HG03064 (cell line): Measurements from ENCODE around the gene FAM72A.
"Not testable (repeated sequence)": the region's sequence is repeated elsewhere in the genome, so short reads cannot be mapped to it uniquely, and the experiment has no call there.

Source experiments
- ATAC-seq: cut with Tn5 transposase; IDR thresholded peaks from one replicate; pipeline ENCODE4 v1.9.1; 2021; ENCODE audit warnings: low read depth; ENCODE audit not compliant: unreplicated experiment

The FAM72A gene

GRCh38 chr1:206218285-206218684 is 15.6 kb upstream of the FAM72A start:
- not testable (repeated sequence) for ATAC-seq

DNA sequence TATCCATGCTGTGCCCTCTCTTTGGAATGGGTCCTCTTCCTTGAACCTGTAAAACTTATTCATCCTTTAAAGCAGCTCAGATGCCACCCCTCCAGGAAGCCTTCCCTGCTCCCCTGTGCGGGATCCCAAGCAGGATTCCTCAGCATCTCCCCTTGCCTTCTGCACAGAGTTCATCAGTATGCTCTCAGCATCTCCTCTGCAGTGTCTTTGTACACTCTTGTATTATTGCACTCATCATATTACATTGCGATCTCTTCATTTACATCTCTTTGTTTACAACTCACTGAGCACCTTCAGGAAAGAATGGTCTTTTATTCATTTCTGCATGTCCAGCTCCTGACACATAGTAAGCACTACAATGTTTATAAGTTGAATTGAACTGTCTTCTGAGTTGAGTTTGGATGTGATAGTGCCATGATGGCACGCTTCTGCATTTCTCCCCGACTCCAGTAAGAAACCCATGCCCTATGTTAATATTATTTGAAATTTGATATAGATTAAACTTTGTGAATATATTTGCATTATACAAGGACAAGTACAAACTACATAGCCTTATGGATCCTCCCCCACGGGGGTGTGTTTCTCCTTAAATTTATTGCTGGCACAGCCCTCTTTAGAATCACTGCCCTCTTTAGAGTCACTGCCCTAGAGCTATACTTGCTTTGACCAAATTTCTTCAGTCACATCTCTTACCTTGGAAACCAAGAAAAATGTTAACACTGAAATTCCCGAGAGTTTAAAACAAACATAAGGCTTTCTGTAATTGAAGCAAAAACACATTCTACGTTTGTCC is 13.2 kb upstream of the FAM72A start:
- not testable (repeated sequence) for ATAC-seq

DNA sequence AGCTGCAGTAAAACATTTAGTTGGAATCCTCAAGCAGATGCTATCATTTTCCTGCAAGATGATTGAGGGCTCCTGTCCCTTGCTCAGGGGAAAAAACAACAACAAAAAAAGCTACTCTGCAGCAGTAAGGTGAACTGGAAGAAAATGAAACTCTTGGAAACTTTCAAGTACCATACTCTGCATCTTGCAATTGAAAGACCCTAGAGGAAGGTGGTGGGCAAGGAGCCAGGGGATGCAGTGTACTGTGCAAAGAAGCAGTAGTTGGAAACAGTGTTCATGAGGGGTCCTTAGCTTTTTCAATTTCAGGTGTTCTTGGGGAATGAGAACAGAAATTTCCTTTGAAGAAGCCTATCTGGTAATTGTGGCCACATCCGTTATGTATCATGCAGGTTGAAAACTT is 8.2 kb upstream of the FAM72A start:
- ATAC-seq: not testable (repeated sequence)

GRCh38 chr1:206205569-206205968 is 2.9 kb upstream of the FAM72A start:
- not testable (repeated sequence) for ATAC-seq

GRCh38 chr1:206204871-206205270 is 2.2 kb upstream of the FAM72A start:
- ATAC-seq: not testable (repeated sequence)

GRCh38 chr1:206204159-206204511 is 1.5 kb upstream of the FAM72A start:
- not testable (repeated sequence) for ATAC-seq

GRCh38 chr1:206203364-206204158 is 922 bp upstream of the FAM72A start, which contains the start of gene SRGAP2:
TSS of gene SRGAP2 (plus strand) at chr1:206203541. CDS start at chr1:206205971, 2,430 bp downstream.
- not testable (repeated sequence) for ATAC-seq

DNA sequence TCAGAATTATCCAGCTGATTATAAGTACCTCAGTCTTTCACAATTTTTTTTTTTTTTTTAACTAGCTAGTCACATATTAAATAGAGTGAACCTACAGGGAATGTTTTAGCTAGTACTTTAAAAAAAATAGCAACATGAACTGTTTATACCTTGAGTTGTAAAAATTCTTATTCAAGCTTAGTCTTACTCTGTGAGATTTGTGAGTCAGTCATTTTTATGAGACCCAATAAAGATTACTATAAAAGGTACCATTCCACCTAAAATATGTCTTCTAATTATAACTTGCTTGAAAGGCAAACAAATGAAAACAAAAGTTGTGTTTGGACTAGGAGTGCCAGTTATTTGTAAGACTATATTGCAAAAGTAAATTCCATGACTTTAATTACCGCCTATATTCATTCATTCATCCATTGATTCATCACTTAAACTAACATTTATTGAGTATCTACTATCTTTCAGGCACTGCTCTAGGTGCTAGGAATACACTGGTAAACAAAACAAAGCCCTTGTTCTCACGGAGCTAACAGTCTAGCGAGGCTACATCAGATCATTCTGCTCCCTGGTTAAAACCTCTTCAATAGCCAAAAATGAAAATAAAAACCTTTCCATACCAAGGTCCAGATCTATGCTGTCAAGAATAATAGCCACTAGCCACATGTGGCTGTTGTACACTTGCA is 5.8 kb downstream of the FAM72A start:
- ATAC-seq: not testable (repeated sequence)

DNA sequence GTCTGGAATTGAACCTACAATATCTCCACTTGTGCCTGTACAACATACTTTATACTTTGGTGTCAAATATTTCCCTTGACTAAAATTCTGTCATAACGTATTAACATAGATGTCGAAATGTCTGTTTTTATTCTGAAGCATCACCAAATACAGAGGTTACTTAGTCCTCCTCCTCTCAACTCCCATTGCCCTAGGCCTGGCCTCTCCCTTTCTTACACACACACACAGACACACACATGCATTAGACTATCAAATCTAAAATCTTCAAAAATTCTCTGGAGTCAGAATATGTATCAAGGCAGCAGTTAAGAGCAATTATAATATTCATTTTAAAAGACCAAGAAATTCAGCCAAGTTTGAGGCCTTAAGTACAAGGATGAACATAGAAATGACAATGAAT is 7.5 kb downstream of the FAM72A start:
- ATAC-seq: not testable (repeated sequence)

GRCh38 chr1:206186826-206187225 is 15.8 kb downstream of the FAM72A start:
- ATAC-seq: not testable (repeated sequence)

GRCh38 chr1:206185778-206186177 is 16.9 kb downstream of the FAM72A start:
- ATAC-seq: not testable (repeated sequence)

DNA sequence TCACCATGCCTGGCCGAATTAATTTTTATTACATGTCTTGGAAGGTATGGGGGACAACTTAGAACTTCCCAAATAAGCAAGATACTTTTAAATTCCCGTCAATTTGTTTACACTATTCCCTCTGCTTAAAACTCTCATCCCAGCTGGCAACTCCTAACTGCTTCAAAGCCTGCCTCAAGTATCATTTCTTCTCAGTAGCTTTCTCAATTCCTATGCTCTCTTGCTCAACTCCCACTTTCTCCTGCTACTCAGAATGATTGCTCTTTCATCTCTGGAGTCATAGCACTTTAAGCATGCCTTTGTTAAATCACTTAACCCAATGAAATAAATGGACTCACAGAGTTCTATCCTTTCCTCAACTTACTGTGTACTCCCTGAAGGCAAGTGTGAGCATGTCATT is 18.9 kb downstream of the FAM72A start:
- ATAC-seq: not testable (repeated sequence)

DNA sequence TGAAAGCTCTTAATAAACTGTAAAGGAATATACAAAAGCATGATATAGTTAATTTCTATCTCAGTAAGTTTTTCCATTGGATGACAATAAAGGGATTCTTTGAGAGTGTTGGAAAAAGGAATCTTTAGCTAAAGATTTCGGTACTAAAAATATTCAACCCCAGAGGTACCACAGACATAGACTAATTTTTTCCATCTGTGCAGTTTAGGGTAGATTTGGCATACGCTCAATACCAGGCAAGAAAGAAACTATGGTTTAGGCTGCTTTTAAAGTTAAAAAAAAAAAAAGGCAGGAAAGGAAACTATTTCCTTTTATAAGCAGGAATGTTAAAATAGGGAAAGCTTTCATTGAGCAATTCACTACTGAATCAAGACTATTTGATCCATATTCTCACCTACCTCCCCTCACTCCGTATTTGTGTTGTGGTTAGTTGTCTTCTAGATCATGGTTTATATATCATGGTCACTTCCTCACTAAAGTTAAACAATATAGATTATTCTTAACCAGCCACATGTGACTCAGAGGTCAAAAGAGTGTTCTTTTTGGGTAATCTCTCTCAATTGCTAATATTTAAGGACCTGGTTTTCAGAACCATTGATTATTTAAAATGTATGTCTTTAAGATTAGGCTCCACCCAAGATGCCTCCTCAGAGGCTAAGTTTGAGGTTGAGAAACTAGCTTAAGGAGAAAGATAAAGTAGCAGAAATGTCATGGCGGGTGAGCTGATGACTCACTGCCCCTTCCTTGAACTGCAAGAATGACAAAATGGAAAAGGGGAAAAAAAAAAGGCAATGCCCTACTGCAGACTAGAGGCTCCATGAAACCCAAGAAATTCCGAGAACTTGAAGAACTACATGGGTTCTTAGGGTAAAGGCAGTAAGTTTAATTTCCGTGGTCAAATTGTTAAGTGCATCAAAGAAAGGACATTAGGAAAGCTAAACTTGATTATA is 20.0 kb downstream of the FAM72A start:
- not testable (repeated sequence) for ATAC-seq

- not testable (repeated sequence) for ATAC-seq
Measured at GRCh38 chr1:206179666-206180065, 23.0 kb downstream of the FAM72A start.

GRCh38 chr1:206178061-206178989 is 24.3 kb downstream of the FAM72A start:
- ATAC-seq: not testable (repeated sequence)

DNA sequence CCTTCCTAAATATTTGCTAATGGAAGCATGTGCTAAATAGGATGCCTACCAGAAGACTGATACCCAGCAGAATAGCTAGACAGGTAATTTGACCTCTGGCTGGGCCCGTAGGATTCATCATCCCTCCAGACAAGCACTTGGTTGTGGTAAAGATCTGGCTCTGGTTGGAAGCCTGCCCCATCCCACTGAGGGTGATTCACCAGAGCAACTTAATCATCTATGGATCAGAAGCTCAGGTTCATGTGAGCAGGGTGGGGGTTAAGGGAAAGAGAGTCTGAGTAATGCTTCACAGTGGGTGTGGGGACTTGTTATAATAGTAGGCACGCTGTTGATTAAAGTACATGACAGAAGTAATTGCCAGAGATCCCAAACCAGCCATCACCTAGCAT is 26.5 kb downstream of the FAM72A start:
- ATAC-seq: not testable (repeated sequence)

- not testable (repeated sequence) for ATAC-seq
Measured at GRCh38 chr1:206175459-206176113, 27.1 kb downstream of the FAM72A start.

DNA sequence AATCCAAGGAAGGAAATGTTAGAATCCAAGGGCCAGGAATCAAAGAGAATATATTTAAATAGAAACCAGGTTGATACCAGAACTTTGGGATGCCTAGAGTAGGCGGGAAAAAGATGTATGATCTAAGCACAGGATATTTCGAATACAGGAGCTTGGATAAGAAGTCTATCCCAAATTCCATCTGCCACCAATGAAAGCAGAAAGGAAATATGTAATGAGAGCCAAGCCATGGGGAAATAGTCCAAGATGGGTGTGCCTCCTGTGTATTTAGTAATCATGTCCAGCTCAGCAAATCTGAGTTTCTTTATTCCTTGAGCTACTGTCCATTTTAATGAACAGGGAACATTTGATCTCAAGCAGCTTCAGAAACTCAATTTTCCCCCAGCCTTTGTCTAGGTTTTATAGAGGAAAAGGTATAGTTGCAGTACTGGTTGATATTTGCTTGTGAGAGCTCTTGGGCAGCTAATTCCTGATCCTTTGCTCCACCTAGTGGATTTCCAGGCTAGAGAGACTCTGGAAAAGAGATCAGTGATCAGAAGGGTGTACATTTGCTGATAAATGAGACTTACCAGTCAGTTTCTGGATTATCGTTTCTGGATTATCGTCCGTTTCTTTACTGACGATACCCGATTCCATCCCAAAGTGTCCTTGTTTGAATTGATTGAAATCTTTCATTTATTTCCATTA is 28.3 kb downstream of the FAM72A start:
- ATAC-seq: not testable (repeated sequence)
